ENCODE results near the gene BATF2.
A peak's percentile ranks its signal among the peaks of the same experiment; 100 is the strongest.
"Not testable (repeated sequence)": the region's sequence is repeated elsewhere in the genome, so short reads cannot be mapped to it uniquely, and the experiment has no call there.

The BATF2 gene

DNA sequence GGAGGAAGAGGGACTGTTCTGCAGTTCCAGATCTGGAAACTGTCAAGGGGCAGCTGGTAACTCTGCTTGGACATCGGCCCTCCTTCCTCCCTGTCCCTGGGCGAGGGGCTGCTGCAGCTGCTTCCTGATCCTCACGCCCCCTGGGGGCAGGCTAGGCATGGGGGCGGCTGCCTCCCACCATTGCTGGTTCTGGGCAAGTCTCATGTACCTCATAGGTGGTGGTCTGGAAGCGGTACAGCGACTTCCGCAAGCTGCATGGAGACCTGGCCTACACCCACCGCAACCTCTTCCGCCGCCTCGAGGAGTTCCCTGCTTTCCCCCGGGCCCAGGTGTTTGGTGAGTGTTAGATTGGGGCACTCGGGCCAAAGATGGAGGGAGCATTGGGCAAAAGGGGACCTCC, 35.4 kb upstream of the BATF2 start:
- DNase-seq (ENCODE audit: low read depth in 1 of 2, low spot score in 1 of 2): no peak
- no peak overlapping the region for H3K27ac ChIP-seq (replicated peaks)
- no peaks in the 10 kb centered on the region for H3K27me3 ChIP-seq (ENCODE audit: insufficient read depth, poor library complexity, severe bottlenecking)
- no peak overlapping the region for H3K4me3 ChIP-seq (replicated peaks; ENCODE audit: insufficient read depth, low read length)
- TF ChIP-seq GABPA (IDR thresholded peaks at IDR 0.05; ENCODE audit: low read depth) (no peak), SPI1 (IDR thresholded peaks at IDR 0.05; ENCODE audit: borderline replicate concordance, low read depth) (no peak), POLR2AphosphoS5 (IDR thresholded peaks at IDR 0.05; ENCODE audit: low read depth) (no peak)
- TF ChIP-seq, protein P1, sequence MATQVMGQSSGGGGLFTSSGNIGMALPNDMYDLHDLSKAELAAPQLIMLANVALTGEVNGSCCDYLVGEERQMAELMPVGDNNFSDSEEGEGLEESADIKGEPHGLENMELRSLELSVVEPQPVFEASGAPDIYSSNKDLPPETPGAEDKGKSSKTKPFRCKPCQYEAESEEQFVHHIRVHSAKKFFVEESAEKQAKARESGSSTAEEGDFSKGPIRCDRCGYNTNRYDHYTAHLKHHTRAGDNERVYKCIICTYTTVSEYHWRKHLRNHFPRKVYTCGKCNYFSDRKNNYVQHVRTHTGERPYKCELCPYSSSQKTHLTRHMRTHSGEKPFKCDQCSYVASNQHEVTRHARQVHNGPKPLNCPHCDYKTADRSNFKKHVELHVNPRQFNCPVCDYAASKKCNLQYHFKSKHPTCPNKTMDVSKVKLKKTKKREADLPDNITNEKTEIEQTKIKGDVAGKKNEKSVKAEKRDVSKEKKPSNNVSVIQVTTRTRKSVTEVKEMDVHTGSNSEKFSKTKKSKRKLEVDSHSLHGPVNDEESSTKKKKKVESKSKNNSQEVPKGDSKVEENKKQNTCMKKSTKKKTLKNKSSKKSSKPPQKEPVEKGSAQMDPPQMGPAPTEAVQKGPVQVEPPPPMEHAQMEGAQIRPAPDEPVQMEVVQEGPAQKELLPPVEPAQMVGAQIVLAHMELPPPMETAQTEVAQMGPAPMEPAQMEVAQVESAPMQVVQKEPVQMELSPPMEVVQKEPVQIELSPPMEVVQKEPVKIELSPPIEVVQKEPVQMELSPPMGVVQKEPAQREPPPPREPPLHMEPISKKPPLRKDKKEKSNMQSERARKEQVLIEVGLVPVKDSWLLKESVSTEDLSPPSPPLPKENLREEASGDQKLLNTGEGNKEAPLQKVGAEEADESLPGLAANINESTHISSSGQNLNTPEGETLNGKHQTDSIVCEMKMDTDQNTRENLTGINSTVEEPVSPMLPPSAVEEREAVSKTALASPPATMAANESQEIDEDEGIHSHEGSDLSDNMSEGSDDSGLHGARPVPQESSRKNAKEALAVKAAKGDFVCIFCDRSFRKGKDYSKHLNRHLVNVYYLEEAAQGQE (IDR thresholded peaks at IDR 0.05; ENCODE audit: insufficient replicate concordance, low read depth): no peak
- TF ChIP-seq, protein P2, sequence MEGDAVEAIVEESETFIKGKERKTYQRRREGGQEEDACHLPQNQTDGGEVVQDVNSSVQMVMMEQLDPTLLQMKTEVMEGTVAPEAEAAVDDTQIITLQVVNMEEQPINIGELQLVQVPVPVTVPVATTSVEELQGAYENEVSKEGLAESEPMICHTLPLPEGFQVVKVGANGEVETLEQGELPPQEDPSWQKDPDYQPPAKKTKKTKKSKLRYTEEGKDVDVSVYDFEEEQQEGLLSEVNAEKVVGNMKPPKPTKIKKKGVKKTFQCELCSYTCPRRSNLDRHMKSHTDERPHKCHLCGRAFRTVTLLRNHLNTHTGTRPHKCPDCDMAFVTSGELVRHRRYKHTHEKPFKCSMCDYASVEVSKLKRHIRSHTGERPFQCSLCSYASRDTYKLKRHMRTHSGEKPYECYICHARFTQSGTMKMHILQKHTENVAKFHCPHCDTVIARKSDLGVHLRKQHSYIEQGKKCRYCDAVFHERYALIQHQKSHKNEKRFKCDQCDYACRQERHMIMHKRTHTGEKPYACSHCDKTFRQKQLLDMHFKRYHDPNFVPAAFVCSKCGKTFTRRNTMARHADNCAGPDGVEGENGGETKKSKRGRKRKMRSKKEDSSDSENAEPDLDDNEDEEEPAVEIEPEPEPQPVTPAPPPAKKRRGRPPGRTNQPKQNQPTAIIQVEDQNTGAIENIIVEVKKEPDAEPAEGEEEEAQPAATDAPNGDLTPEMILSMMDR (IDR thresholded peaks at IDR 0.05; ENCODE audit: insufficient read depth, low read length): no peak

DNA sequence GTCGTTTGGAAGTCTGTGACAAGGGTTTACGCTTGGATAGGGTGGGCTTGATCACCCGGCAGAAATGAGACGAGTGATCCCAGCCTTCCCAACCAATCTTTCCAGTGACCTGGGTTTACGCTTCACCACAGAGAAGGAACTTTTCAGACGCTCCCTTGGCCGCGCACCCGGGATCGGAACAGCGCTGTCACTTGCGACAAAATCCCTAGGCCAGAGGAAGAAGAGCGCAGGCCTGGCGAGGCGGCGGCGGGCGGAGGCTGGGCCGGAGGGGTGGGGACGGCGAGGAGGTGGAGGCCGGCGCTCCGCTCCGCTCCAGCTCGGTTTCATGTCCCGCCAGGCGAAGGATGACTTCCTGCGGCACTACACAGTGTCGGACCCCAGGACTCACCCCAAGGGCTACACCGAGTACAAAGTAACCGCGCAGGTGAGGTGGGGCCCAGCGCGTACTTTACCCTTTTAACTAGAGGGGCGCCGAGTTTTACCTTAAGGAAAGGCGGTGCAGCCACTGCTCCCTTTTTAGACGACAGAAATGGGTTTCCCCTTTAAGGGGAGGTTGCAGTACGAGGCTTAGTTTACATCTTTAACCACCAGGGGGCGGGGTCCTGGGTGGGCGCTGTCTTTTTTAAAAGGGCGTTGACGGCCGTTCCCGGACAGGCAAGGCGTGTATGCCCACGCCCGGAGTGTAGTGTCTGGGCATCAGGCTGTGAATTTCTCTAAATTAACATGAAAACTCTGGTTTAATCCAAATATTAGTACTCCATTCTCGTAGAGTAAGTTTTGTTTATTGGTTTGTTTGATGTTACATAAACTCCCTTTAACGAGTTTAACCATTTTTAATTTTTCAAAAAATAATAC, 30.7 kb upstream of the BATF2 start, which contains the start of gene SNX15:
SNX15 (plus strand) TSS at position 227 of the 855 bp plus-strand sequence; CDS start at position 326, 99 bp downstream.
- H3K4me3 ChIP-seq (replicated peaks; ENCODE audit: insufficient read depth, low read length): peak within 1 kb of the TSS; percentile 48
- peak; percentile 88 to 97 for DNase-seq (ENCODE audit: low read depth in 1 of 2, low spot score in 1 of 2)
- H3K27me3 ChIP-seq (ENCODE audit: insufficient read depth, poor library complexity, severe bottlenecking): no peaks in the 10 kb centered on the region
- H3K27ac ChIP-seq (replicated peaks): peak within 1 kb of the TSS; percentile 90
- TF ChIP-seq GABPA (IDR thresholded peaks at IDR 0.05; ENCODE audit: low read depth): no peak
- TF ChIP-seq, protein P2 (IDR thresholded peaks at IDR 0.05; ENCODE audit: insufficient read depth, low read length): peak; percentile 27

DNA sequence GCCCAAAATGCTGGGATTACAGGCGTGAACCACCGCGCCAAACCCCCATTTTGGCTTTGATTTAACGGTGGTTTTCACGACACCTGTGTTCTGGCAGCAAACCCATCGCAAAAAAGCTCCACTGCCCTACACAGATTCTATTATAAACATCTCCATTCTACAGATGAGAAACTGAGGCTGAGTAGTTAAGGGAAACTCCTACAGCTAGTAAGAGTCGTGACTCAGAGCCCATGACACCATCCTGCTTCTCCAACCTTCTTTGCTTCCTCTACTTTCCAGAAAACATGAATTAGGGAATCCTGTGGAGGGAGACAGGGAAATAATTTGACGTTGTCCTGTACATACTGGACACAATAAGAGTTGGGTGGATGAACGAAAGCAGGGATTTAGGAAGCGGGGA, 30.0 kb upstream of the BATF2 start:
- Histone ChIP-seq H3K27ac (replicated peaks) (peak overlapping the region; percentile 90), H3K27me3 (ENCODE audit: insufficient read depth, poor library complexity, severe bottlenecking) (no peaks in the 10 kb centered on the region), H3K4me3 (replicated peaks; ENCODE audit: insufficient read depth, low read length) (no peak overlapping the region)
- no peak for DNase-seq (ENCODE audit: low read depth in 1 of 2, low spot score in 1 of 2)
- TF ChIP-seq GABPA (IDR thresholded peaks at IDR 0.05; ENCODE audit: low read depth) (no peak), SPI1 (IDR thresholded peaks at IDR 0.05; ENCODE audit: borderline replicate concordance, low read depth) (no peak), POLR2AphosphoS5 (IDR thresholded peaks at IDR 0.05; ENCODE audit: low read depth) (no peak)
- TF ChIP-seq, protein P2 (IDR thresholded peaks at IDR 0.05; ENCODE audit: insufficient read depth, low read length): no peak
- TF ChIP-seq, protein P1 (IDR thresholded peaks at IDR 0.05; ENCODE audit: insufficient replicate concordance, low read depth): no peak

DNA sequence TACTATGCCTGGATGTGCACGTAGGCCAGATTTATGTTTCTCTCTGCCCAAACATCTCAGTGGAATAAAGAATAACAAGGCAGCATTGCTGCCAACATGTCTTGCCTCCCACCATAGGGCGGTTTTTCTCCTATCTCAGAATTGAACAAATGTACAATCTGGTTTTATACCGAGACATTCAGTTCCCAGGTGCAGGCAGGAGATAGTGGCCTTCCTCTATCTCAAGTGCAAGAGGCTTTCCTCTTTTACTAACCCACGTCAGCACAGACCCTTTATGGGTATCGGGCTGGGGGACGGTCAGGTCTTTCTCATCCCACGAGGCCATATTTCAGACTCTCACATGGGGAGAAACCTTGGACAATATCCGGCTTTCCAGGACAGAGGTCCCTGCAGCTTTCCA, 26.7 kb upstream of the BATF2 start:
- not testable (repeated sequence) for DNase-seq (ENCODE audit: low read depth in 1 of 2, low spot score in 1 of 2); H3K27me3 ChIP-seq (ENCODE audit: insufficient read depth, poor library complexity, severe bottlenecking); H3K27ac ChIP-seq (replicated peaks); H3K4me3 ChIP-seq (replicated peaks; ENCODE audit: insufficient read depth, low read length)
